Endothelial cell of umbilical vein (primary cell): ENCODE measurements around the gene ZBTB26. TPM values are rescaled to one million over a fixed set of nuclear protein-coding genes. Genes with fewer than 3 reads are reported as not detected.
A peak's percentile ranks its signal among the peaks of the same experiment; 100 is the strongest.

Experiments used
- Bru-seq: library from RNA; stranded (reverse); fragments of 400-500 nt; gene quantifications from one replicate; lab custom pipeline; 2021; lab: Mats Ljungman, UMichigan
- BruChase-seq, 2 experiments: library from RNA; stranded (reverse); fragments of 400-500 nt; gene quantifications; one replicate each; lab custom pipeline; 2021; lab: Mats Ljungman, UMichigan
- BruUV-seq: library from RNA; stranded (reverse); fragments of 400-500 nt; replicated peaks from 2 replicates; lab custom pipeline; 2021; lab: Mats Ljungman, UMichigan
- CTCF ChIA-PET: fragments of 300-600, 350-600 bp; sonication (Branson Sonifier 250); formaldehyde crosslinking; loops from one replicate; lab custom pipeline; 2021; ENCODE audit warnings: antibody characterized with exemption, inconsistent platforms; lab: Charles Lee
- POLR2A ChIA-PET: fragments of 300-600, 350-600 bp; sonication (Branson Sonifier 250); formaldehyde crosslinking; loops from one replicate; lab custom pipeline; 2021; ENCODE audit warnings: antibody characterized with exemption, inconsistent platforms; lab: Charles Lee
- DNase-seq: peaks from one replicate; pipeline ENCODE4 v3.0.0-alpha.2; 2011; ENCODE audit warnings: low read depth, low spot score
- FAIRE-seq: peaks from 2 replicates; lab custom pipeline; 2011; peaks lifted over from hg19 to GRCh38; lab: Jason Lieb, UNC
- H2AFZ ChIP-seq: 2 replicates; pipeline ENCODE4 v1.6.0; 2012; ENCODE audit warnings: low read depth, low read length, control low read depth, inconsistent platforms
- H3K27ac ChIP-seq: 2 replicates; pipeline ENCODE4 v1.5.1; 2011; ENCODE audit warnings: low read depth, mild to moderate bottlenecking, control low read depth, low read length, moderate library complexity; ENCODE audit not compliant: insufficient read depth
- H3K27me3 ChIP-seq, 2 experiments: 2 replicates each; pipeline versions ENCODE4 v1.6.0 to v1.6.1; 2011; ENCODE audit warnings: low read length in 2 of 2, mixed read lengths in 1 of 2; ENCODE audit not compliant: control insufficient read depth in 2 of 2, insufficient read depth in 2 of 2
- H3K36me3 ChIP-seq, 2 experiments: 2 replicates in 1 of 2; 3 replicates in 1 of 2; pipeline ENCODE4 v1.5.1; 2011; ENCODE audit warnings: low read length in 2 of 2, mild to moderate bottlenecking in 1 of 2, moderate library complexity in 1 of 2; ENCODE audit not compliant: control insufficient read depth in 2 of 2, insufficient read depth in 2 of 2; ENCODE audit errors: extremely low read depth in 1 of 2
- H3K4me1 ChIP-seq: 3 replicates; pipeline ENCODE4 v1.5.1; 2011; ENCODE audit warnings: mild to moderate bottlenecking, low read length; ENCODE audit not compliant: control insufficient read depth, insufficient read depth; ENCODE audit errors: extremely low read depth
- H3K4me2 ChIP-seq: 2 replicates; pipeline ENCODE4 v1.6.1; 2011; ENCODE audit warnings: low read length, control low read depth, mixed read lengths; ENCODE audit not compliant: insufficient read depth
- H3K4me3 ChIP-seq, 3 experiments: fragments of 200-600 bp in 1 of 3; sonication (generic), shearing (Covaris generic) in 1 of 3; replicated peaks in 1 of 3; 2 replicates each; pipeline ENCODE4 v1.5.1; 2011 to 2016; ENCODE audit warnings: control low read depth in 3 of 3, low read length in 3 of 3, mild to moderate bottlenecking in 2 of 3, inconsistent platforms in 1 of 3, low read depth in 1 of 3, moderate library complexity in 1 of 3; ENCODE audit not compliant: insufficient read depth in 1 of 3
- H3K79me2 ChIP-seq: 2 replicates; pipeline ENCODE4 v1.6.0; 2012; ENCODE audit warnings: low read length, inconsistent platforms; ENCODE audit not compliant: control insufficient read depth, insufficient read depth
- H3K9ac ChIP-seq: replicated peaks from 2 replicates; pipeline ENCODE3; 2011; ENCODE audit warnings: low read length, control low read depth; ENCODE audit not compliant: insufficient read depth; ENCODE audit errors: extremely low read depth
- H3K9me1 ChIP-seq: replicated peaks from 3 replicates; pipeline ENCODE4 v1.6.0; 2011; ENCODE audit warnings: mild to moderate bottlenecking, low read length; ENCODE audit not compliant: control insufficient read depth, insufficient read depth; ENCODE audit errors: extremely low read depth
- H3K9me3 ChIP-seq: replicated peaks from 2 replicates; pipeline ENCODE4 v1.5.1; 2012; ENCODE audit warnings: low read length, inconsistent platforms; ENCODE audit not compliant: control insufficient read depth, insufficient read depth
- H4K20me1 ChIP-seq: replicated peaks from 2 replicates; pipeline ENCODE3; 2011; ENCODE audit warnings: mild to moderate bottlenecking, low read length; ENCODE audit not compliant: control insufficient read depth, insufficient read depth; ENCODE audit errors: extremely low read depth
- CTCF ChIP-seq, 2 donors: IDR thresholded peaks; 1 replicate in 1 of 2; 2 replicates in 1 of 2; pipeline ENCODE4 v1.5.1; 2011; ENCODE audit warnings: low read length in 2 of 2, mild to moderate bottlenecking in 2 of 2, moderate library complexity in 2 of 2, control low read depth in 1 of 2, inconsistent platforms in 1 of 2, low read depth in 1 of 2; ENCODE audit not compliant: insufficient read depth in 1 of 2; ENCODE audit errors: extremely low read depth in 1 of 2
- EZH2 ChIP-seq: IDR thresholded peaks from 2 replicates; pipeline ENCODE4 v1.6.1; 2012; ENCODE audit warnings: borderline replicate concordance, low read depth, mild to moderate bottlenecking, moderate library complexity, low read length, inconsistent platforms; ENCODE audit not compliant: severe bottlenecking
- FOS ChIP-seq: IDR thresholded peaks from 2 replicates; pipeline ENCODE4 v1.6.1; 2011; ENCODE audit warnings: mild to moderate bottlenecking, low read length, moderate library complexity, borderline replicate concordance; ENCODE audit not compliant: insufficient read depth
- GATA2 ChIP-seq: IDR thresholded peaks from 2 replicates; pipeline ENCODE4 v1.7.0; 2011; ENCODE audit warnings: low read depth, mild to moderate bottlenecking, moderate library complexity, mixed read lengths, low read length; ENCODE audit not compliant: insufficient read length, insufficient read depth
- JUN ChIP-seq: IDR thresholded peaks from 2 replicates; pipeline ENCODE4 v1.6.1; 2011; ENCODE audit warnings: borderline replicate concordance, low read depth; ENCODE audit not compliant: insufficient read length, insufficient read depth
- MAX ChIP-seq: IDR thresholded peaks from 2 replicates; pipeline ENCODE4 v1.6.1; 2011; ENCODE audit not compliant: insufficient read depth, insufficient read length
- MYC ChIP-seq: IDR thresholded peaks from one replicate; pipeline ENCODE4 v1.6.1; 2011; ENCODE audit warnings: mild to moderate bottlenecking, low read depth, low read length
- POLR2A ChIP-seq: IDR thresholded peaks from 2 replicates; pipeline ENCODE4 v1.6.1; 2012; ENCODE audit warnings: low read depth, mild to moderate bottlenecking, control low read depth, low read length
- POLR2AphosphoS5 ChIP-seq: IDR thresholded peaks from 2 replicates; pipeline ENCODE4 v1.6.1; 2012; ENCODE audit warnings: low read depth, mild to moderate bottlenecking, control low read depth, low read length, moderate library complexity; ENCODE audit not compliant: insufficient read depth
- dilution Hi-C: fragments of 300-500 bp; cut with MboI; formaldehyde crosslinking; loops from one replicate; pipeline ENCODE4 v1.15.0; 2019; ENCODE audit warnings: low sequenced_read_pairs; ENCODE audit not compliant: extremely low pct_ligation_motif_present
- intact Hi-C: fragments of 100-400 bp; cut with micrococcal nuclease; formaldehyde crosslinking; loops from one replicate; pipeline ENCODE4 v1.10.0; 2022
- long read RNA-seq: library from polyadenylated mRNA; stranded (forward); transcript quantifications from one replicate; pipeline ENCODE4 v2.0.0, GENCODE V29; 2021
- polyA minus RNA-seq, 3 experiments: library from RNA; depleted of rRNA, polyadenylated mRNA; stranded (reverse); fragments of >200 nt; gene quantifications; 1 replicate in 1 of 3; 2 replicates in 2 of 3; pipeline ENCODE4 v1.2.3, GENCODE V29; 2011
- polyA plus RNA-seq, 4 experiments: library from polyadenylated mRNA; depleted of rRNA in 3 of 4; stranded (reverse) in 3 of 4; unstranded in 1 of 4; fragments of >200 nt; gene quantifications; 2 replicates each; pipeline versions ENCODE4 v1.2.1 to v1.2.3, GENCODE V29; 2011 to 2012; ENCODE audit warnings: missing spikeins in 1 of 4
- total RNA-seq: library from RNA; stranded (reverse); gene quantifications from 2 replicates; pipeline ENCODE4 v1.2.3, GENCODE V29; 2021

Gene ZBTB26
- total RNA-seq (4.8 and 5.0 TPM in 2 replicates), polyA plus RNA-seq (1.8 and 2.6 TPM in 2 replicates), polyA minus RNA-seq (3.7 and 5.3 TPM in 2 replicates), Bru-seq, nascent RNA (percentile 74 among the genes with signal in this experiment), BruChase-seq, experiment 1, labeled RNA remaining after a 6-hour chase (percentile 69 among the genes with signal in this experiment), BruChase-seq, experiment 2, labeled RNA remaining after a 2-hour chase (percentile 83 among the genes with signal in this experiment)
- polyA plus RNA-seq (2011; cell fraction: cytosol; rRNA removed) = 2.4 and 2.7 TPM in 2 replicates
- polyA plus RNA-seq (2011; cell fraction: nucleus; rRNA removed) = 8.0 and 11.0 TPM in 2 replicates
- 3.0 and 3.3 TPM in 2 replicates for polyA plus RNA-seq (2012)
- polyA minus RNA-seq (2011; cell fraction: cytosol; rRNA and poly(A)+ RNA removed) = 4.7 TPM
- polyA minus RNA-seq (2011; cell fraction: nucleus; rRNA and poly(A)+ RNA removed) = 5.2 and 7.6 TPM in 2 replicates
- long read RNA-seq, full-length matches to known transcripts = 2 of 6 reads
- long read RNA-seq, partial matches to known transcripts = 0 of 6 reads
- long read RNA-seq, other reads (novel, unspliced or antisense) = 4 of 6 reads

- H3K4me2 ChIP-seq = peak within 1 kb of the TSS; percentile 98
- H3K4me3 ChIP-seq = peak within 1 kb of the TSS; percentile 64 to 100 (median 70)
- BruUV-seq = TSS peak; percentile 66
- no peaks in the 10 kb centered on the region for H4K20me1 ChIP-seq
- POLR2A ChIA-PET = interaction anchor here (1.2 to 3.5 kb wide), 4 partner anchors 9 to 110 kb away, joined by 4 to 23 read pairs (median 7); partner anchors contain the start of genes RABGAP1, RC3H2 and ZBTB6
- intact Hi-C loops (loop anchor here (1.0 kb wide), 4 partner anchors 10 to 60 kb away; partner anchors contain the start of genes RABGAP1, RC3H2 and ZBTB6), dilution Hi-C loops (no loop called here)
- CTCF ChIA-PET = interaction anchor here (0.7 to 3.1 kb wide), 6 partner anchors 9 to 96 kb away, joined by 3 to 16 read pairs (median 6); partner anchors contain the start of genes RABGAP1 and RC3H2
- FAIRE-seq = peak; percentile 88
- DNase-seq = peak; percentile 95
- H3K9ac ChIP-seq = peak within 1 kb of the TSS; percentile 94
- peak within 1 kb of the TSS; percentile 93 for H2AFZ ChIP-seq
- TF ChIP-seq POLR2AphosphoS5 (peak; percentile 81), GATA2 (no peak), MAX (no peak), FOS (no peak), MYC (no peak), JUN (no peak), EZH2 (no peak), CTCF (IDR thresholded peaks at IDR 0.05; ENCODE audit: extremely low read depth in 1 of 2, insufficient read depth in 1 of 2, low read depth in 1 of 2, low read length in 2 of 2) (no peak), POLR2A (peak; percentile 90)
- peaks cover 55% of the 10 kb centered on the region for H3K79me2 ChIP-seq
- peaks cover 15% of the 10 kb centered on the region for H3K4me1 ChIP-seq
- H3K9me1 ChIP-seq = no peaks in the 10 kb centered on the region
- peaks cover 0 to 2% of the 10 kb centered on the region in 2 experiments for H3K36me3 ChIP-seq
- H3K9me3 ChIP-seq = no peaks in the 10 kb centered on the region
- H3K27me3 ChIP-seq = no peaks in the 10 kb centered on the region
- H3K27ac ChIP-seq = peak within 1 kb of the TSS; percentile 87
Measured at GRCh38 chr9:122931226-122932121, at the start of gene ZBTB26. Gene ZBTB26 (minus strand): TSS chr9:122931512. CDS start chr9:122919934, 11,578 bp downstream.
